22Rv1 (cell line): ENCODE results near the gene CHD9NB.
"Not testable (repeated sequence)": the region's sequence is repeated elsewhere in the genome, so short reads cannot be mapped to it uniquely, and the experiment has no call there.

ENCODE experiments used
- CTCF ChIP-seq: fragments of 450-650 bp; IDR thresholded peaks from 2 replicates; pipeline ENCODE4 v1.5.1; 2017; ENCODE audit warnings: mild to moderate bottlenecking
- ZFX ChIP-seq: fragments of 450-650 bp; IDR thresholded peaks from 2 replicates; pipeline ENCODE4 v1.6.1; 2017; ENCODE audit warnings: antibody characterized with exemption, borderline replicate concordance

GRCh38 chr16:53047515-53047914 is 5.2 kb downstream of the CHD9NB start:
- TF ChIP-seq CTCF, ZFX: not testable (repeated sequence)
